ENCODE results near the gene GPR141.

Gene GPR141

DNA sequence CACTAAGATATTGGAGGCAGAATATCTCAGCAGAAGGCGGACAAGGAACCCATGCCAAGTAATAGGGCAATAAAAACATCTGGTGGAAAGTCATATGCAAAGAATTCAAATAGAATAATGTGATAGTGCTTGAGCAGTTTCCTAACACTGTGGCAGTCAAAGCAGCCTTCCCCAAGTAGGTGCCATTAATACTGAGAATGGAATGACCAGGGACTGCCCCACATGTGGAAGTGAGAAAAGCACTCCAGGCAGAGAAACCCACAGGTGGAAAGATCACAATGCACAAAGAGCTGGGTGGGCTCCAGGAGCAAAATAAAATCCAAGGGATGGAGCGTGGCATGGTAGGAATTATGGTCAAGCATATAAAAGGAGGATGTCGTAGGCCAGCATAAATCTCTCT lies 100.4 kb downstream of the GPR141 start:
- Histone ChIP-seq H3K9ac (ENCODE audit: insufficient read length, low read depth) (no peak overlapping the region), H3K36me3 (ENCODE audit: insufficient read depth, insufficient read length, low read length) (no peaks in the 10 kb centered on the region), H3K9me3 (ENCODE audit: insufficient read depth, low read length) (no peaks in the 10 kb centered on the region), H3K4me3 (ENCODE audit: insufficient read length, low read depth) (no peak overlapping the region), H3K27me3 (ENCODE audit: insufficient read depth, insufficient read length) (no peaks in the 10 kb centered on the region), H3K4me1 (ENCODE audit: insufficient read depth, insufficient read length) (no peaks in the 10 kb centered on the region)
- no peak for DNase-seq (ENCODE audit: low read depth, low spot score)
- no peak for TF ChIP-seq ZNF274 (IDR thresholded peaks at IDR 0.05; ENCODE audit: low read depth, low read length)
- no peak for TF ChIP-seq SUZ12 (IDR thresholded peaks at IDR 0.05; ENCODE audit: extremely low read depth, insufficient read depth, insufficient read length)
- TF ChIP-seq YY1 (IDR thresholded peaks at IDR 0.05; ENCODE audit: insufficient read depth, insufficient read length) = no peak

DNA sequence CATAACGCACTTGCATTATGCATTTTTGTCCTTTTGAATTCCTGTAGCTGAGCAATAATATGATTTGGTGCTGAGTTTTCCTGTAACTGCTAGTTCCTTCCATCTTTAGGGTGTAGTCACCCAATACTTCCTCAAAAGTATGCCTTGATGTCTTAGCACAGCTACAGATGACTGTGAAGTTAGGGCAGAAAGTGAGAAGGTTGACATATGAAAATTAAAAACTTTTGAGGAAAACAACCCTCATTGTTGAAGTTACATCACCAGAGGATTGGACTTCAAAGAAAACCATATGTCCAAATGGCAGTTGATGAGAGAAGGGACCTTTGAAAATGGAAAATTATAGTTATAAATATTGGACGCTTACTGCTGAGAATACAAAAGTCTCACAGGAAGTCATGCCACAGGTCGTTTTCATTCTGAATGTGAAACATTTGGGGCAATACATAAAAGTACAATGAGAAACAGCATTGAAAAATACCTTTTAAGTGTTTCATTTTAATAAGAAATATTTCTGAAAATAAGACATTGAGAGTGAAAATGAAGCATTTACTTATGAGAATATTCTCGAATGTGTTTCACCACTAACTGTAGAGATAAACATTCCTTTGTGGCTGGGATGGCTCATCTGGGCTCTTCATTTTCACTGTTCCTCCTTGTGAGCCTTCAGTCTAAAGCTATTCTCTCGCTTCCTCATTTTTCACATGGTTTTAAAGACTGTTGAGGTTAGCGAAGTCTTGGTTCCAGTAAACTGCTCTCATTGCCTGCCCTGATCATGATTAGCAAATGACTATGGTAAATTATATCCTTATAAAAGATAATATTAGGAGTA lies 103.4 kb downstream of the GPR141 start:
- no peaks in the 10 kb centered on the region for H3K4me1 ChIP-seq (ENCODE audit: insufficient read depth, insufficient read length)
- no peak overlapping the region for H3K4me3 ChIP-seq (ENCODE audit: insufficient read length, low read depth)
- no peaks in the 10 kb centered on the region for H3K27me3 ChIP-seq (ENCODE audit: insufficient read depth, insufficient read length)
- no peaks in the 10 kb centered on the region for H3K9me3 ChIP-seq (ENCODE audit: insufficient read depth, low read length)
- no peaks in the 10 kb centered on the region for H3K36me3 ChIP-seq (ENCODE audit: insufficient read depth, insufficient read length, low read length)
- no peak for DNase-seq (ENCODE audit: low read depth, low spot score)
- TF ChIP-seq YY1 (IDR thresholded peaks at IDR 0.05; ENCODE audit: insufficient read depth, insufficient read length) (no peak), ZNF274 (IDR thresholded peaks at IDR 0.05; ENCODE audit: low read depth, low read length) (no peak), SUZ12 (IDR thresholded peaks at IDR 0.05; ENCODE audit: extremely low read depth, insufficient read depth, insufficient read length) (no peak)
- no peak overlapping the region for H3K9ac ChIP-seq (ENCODE audit: insufficient read length, low read depth)

Measured in NT2/D1 (cell line).